Hepatocyte (in vitro differentiated cells): ENCODE results near the gene XYLT1.

Experiments used
- CTCF ChIP-seq: fragments of 200-600 bp; sonication (generic); IDR thresholded peaks from 2 replicates; pipeline ENCODE4 v1.5.1; 2016; ENCODE audit warnings: antibody characterized with exemption, mild to moderate bottlenecking; ENCODE audit not compliant: poor library complexity
- EZH2 ChIP-seq: fragments of 200-600 bp; sonication (generic); IDR thresholded peaks from 2 replicates; pipeline ENCODE4 v1.6.1; 2016; ENCODE audit warnings: antibody characterized with exemption, mild to moderate bottlenecking, borderline replicate concordance
- EZH2phosphoT487 ChIP-seq: fragments of 200-600 bp; sonication (generic); IDR thresholded peaks from one replicate; pipeline ENCODE4 v1.6.1; 2018; ENCODE audit warnings: antibody characterized with exemption, mild to moderate bottlenecking, low read depth, moderate library complexity; ENCODE audit not compliant: unreplicated experiment, severe bottlenecking

- TF ChIP-seq CTCF = no peak
- no peak for TF ChIP-seq EZH2
- no peak for TF ChIP-seq EZH2phosphoT487
These were observed 332.0 kb downstream of the XYLT1 start for GRCh38 chr16:17138801-17139200.
